PFSK-1 (cell line): Measurements from ENCODE around the gene TENM3.

Experiments used
- FOXP2 ChIP-seq: optimal IDR thresholded peaks from 2 replicates; pipeline ENCODE3; 2011; ENCODE audit warnings: borderline replicate concordance, control low read depth, inconsistent platforms; ENCODE audit not compliant: insufficient read depth; ENCODE audit errors: extremely low read length, extremely low read depth
- POLR2AphosphoS5 ChIP-seq: IDR thresholded peaks from 2 replicates; pipeline ENCODE4 v1.6.1; 2012; ENCODE audit warnings: low read depth, mild to moderate bottlenecking, control low read depth, low read length, moderate library complexity
- SIN3A ChIP-seq: IDR thresholded peaks from 2 replicates; pipeline ENCODE4 v1.6.1; 2012; ENCODE audit warnings: mild to moderate bottlenecking, low read length, moderate library complexity, borderline replicate concordance; ENCODE audit not compliant: insufficient read depth
- TAF1 ChIP-seq: IDR thresholded peaks from 2 replicates; pipeline ENCODE4 v1.6.1; 2012; ENCODE audit warnings: low read length, control low read depth, borderline replicate concordance; ENCODE audit not compliant: insufficient read depth
- TF ChIP-seq, protein P1 (sequence below), 2 experiments: IDR thresholded peaks; 2 replicates each; pipeline versions ENCODE4 v1.6.1 to v1.8.0; 2011 to 2012; ENCODE audit warnings: low read depth in 2 of 2, low read length in 2 of 2, control low read depth in 1 of 2, inconsistent platforms in 1 of 2, mild to moderate bottlenecking in 1 of 2, moderate library complexity in 1 of 2; ENCODE audit not compliant: insufficient read depth in 1 of 2

The TENM3 gene

DNA sequence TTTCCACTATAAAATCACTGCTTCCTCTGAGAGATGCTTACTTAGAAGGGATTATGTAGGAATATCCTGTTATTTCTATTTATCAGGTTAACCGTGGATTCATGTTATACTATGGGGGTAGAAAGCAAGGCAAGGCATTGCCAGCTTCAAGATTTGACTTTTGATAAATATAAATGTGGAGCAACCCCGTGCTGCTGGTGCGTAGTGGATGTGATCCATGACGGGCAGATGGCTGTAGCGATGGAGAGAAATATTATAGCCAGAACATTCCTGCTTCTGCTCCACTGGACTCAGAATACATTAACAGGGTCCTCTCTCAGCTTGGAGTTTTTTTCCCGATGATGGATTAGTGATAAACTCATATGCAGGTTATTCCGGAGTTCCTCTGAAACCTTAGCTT lies 157.6 kb downstream of the TENM3 start:
- TF ChIP-seq SIN3A (no peak), FOXP2 (no peak), POLR2AphosphoS5 (no peak), TAF1 (no peak)
- TF ChIP-seq, protein P1, sequence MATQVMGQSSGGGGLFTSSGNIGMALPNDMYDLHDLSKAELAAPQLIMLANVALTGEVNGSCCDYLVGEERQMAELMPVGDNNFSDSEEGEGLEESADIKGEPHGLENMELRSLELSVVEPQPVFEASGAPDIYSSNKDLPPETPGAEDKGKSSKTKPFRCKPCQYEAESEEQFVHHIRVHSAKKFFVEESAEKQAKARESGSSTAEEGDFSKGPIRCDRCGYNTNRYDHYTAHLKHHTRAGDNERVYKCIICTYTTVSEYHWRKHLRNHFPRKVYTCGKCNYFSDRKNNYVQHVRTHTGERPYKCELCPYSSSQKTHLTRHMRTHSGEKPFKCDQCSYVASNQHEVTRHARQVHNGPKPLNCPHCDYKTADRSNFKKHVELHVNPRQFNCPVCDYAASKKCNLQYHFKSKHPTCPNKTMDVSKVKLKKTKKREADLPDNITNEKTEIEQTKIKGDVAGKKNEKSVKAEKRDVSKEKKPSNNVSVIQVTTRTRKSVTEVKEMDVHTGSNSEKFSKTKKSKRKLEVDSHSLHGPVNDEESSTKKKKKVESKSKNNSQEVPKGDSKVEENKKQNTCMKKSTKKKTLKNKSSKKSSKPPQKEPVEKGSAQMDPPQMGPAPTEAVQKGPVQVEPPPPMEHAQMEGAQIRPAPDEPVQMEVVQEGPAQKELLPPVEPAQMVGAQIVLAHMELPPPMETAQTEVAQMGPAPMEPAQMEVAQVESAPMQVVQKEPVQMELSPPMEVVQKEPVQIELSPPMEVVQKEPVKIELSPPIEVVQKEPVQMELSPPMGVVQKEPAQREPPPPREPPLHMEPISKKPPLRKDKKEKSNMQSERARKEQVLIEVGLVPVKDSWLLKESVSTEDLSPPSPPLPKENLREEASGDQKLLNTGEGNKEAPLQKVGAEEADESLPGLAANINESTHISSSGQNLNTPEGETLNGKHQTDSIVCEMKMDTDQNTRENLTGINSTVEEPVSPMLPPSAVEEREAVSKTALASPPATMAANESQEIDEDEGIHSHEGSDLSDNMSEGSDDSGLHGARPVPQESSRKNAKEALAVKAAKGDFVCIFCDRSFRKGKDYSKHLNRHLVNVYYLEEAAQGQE (IDR thresholded peaks at IDR 0.05; ENCODE audit: insufficient read depth in 1 of 2, low read depth in 2 of 2, low read length in 2 of 2): no peak

DNA sequence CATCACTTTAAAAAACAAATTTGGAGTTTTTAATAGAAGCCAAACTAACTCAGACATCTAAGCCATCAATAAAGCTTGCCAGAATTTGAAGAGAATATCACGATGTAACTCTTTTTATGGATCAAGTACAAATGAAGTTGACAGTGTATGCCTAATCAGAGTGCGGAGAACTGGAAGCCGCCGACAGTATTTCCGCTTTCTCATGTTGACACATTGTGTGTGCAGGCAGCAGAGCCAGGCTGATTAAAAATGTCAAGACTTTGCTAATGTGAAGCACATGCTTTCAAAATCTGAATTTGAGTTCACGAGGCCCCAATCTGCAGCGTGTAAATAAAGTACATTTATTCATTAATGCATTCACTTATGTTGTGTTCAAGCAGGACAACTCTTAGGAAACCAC lies 161.2 kb downstream of the TENM3 start:
- TF ChIP-seq TAF1 (no peak), SIN3A (no peak), POLR2AphosphoS5 (no peak), FOXP2 (no peak)
- TF ChIP-seq, protein P1 (IDR thresholded peaks at IDR 0.05; ENCODE audit: insufficient read depth in 1 of 2, low read depth in 2 of 2, low read length in 2 of 2): no peak

DNA sequence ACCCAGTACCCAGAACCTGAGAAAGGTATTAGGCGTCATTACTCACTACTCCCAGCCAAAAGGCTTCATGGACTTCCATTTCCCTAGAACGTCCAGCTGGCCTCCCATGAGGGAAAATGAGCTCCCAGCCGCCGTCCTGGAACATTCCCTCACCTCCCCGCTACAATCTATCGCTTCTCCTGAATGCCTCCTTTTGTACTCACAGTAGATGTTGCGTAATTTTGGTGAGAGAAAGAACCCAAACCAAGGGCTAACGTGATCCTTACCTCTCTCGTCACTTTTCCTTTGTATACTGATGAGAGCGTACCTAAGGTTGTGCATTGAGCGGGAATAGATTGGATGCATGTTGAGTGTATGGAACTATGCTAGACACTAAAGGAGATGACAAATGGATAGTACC lies 161.9 kb downstream of the TENM3 start:
- TF ChIP-seq, protein P1 (IDR thresholded peaks at IDR 0.05; ENCODE audit: insufficient read depth in 1 of 2, low read depth in 2 of 2, low read length in 2 of 2): no peak
- TF ChIP-seq POLR2AphosphoS5 (no peak), SIN3A (no peak), TAF1 (no peak), FOXP2 (no peak)

DNA sequence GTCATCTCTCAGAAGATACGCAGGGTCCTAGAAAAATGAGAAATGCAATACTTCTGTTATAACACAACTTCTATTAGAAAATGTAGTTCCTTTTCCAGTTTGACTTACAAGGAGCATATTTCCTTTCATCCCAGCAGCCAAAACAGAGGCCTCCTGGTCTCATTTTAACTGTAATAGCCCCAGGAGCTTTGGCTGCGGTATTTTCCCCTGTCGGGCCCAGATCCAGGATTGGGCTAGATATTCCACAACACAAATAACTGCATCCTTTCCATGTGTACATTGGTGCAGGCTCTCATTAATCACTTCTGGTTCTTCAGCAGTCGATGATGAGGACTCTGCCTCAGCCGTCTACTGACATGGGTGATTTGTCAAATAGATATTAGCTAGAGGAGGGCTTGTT lies 166.1 kb downstream of the TENM3 start:
- TF ChIP-seq FOXP2 (no peak), SIN3A (no peak)

DNA sequence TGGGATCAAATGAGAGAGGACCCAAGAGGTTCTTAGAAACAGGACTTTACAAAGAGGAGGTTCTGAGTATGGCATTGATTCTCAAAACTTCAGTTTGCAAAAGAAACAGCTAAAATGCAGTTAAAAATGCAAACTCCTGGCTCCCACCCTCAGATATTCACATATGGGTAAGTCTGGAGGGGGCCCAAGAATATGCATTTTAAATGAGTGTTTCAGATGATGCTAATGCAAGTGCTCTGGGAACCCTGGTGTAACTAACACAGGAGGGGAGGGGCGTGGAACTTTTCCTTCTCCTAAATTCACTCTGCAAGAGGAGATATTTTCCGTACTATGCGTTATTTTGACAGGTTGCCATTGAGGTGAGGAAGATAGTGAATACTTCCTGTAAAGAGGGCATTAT lies 168.2 kb downstream of the TENM3 start:
- TF ChIP-seq, protein P1 (IDR thresholded peaks at IDR 0.05; ENCODE audit: insufficient read depth in 1 of 2, low read depth in 2 of 2, low read length in 2 of 2): no peak
- no peak for TF ChIP-seq POLR2AphosphoS5
- TF ChIP-seq SIN3A: no peak
- TF ChIP-seq FOXP2: no peak
- TF ChIP-seq TAF1: no peak
